OCI-LY7 (cell line): Measurements from ENCODE around the gene TMEM186.

Source experiments
- EZH2phosphoT487 ChIP-seq: fragments of 200-600 bp; sonication (generic); IDR thresholded peaks from 2 replicates; pipeline ENCODE4 v1.6.1; 2018; ENCODE audit warnings: low read depth, borderline replicate concordance, mild to moderate bottlenecking, mixed run types, antibody characterized with exemption, low read length, moderate library complexity, mixed read lengths
- TF ChIP-seq, protein P1 (sequence below): fragments of 200-600 bp; sonication (generic); conservative IDR thresholded peaks from 2 replicates; pipeline ENCODE4 v1.5.1; 2014; ENCODE audit warnings: mild to moderate bottlenecking, antibody characterized with exemption, low read length, moderate library complexity, mixed read lengths

DNA sequence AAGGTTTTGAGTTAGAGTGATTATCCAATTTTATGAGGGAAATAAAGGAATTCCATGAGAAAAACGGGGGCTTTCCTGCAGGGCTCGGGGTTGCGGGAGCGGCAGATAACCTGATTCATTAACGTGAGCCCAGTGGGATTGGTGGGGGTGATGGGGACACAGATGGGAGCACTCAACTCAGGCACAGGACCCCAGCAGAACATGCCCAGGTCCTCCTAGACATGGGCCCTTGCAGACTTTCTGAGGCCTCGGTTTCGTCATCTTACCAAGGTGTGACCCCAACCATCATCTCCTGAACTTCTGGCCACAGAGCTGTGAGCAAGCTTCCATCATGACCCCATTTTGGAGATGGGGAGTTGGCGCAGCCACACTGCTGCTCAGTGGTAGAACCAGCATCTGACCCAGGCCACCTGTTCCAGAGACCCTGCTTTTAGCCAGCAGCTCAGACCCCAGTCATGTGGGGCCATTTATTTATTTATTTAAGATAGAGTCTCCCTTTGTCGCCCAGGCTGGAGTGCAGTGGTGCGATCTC lies 49.0 kb upstream of the TMEM186 start:
- TF ChIP-seq, protein P1, sequence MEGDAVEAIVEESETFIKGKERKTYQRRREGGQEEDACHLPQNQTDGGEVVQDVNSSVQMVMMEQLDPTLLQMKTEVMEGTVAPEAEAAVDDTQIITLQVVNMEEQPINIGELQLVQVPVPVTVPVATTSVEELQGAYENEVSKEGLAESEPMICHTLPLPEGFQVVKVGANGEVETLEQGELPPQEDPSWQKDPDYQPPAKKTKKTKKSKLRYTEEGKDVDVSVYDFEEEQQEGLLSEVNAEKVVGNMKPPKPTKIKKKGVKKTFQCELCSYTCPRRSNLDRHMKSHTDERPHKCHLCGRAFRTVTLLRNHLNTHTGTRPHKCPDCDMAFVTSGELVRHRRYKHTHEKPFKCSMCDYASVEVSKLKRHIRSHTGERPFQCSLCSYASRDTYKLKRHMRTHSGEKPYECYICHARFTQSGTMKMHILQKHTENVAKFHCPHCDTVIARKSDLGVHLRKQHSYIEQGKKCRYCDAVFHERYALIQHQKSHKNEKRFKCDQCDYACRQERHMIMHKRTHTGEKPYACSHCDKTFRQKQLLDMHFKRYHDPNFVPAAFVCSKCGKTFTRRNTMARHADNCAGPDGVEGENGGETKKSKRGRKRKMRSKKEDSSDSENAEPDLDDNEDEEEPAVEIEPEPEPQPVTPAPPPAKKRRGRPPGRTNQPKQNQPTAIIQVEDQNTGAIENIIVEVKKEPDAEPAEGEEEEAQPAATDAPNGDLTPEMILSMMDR = no peak
- no peak for TF ChIP-seq EZH2phosphoT487
